ENCODE results near the gene GALNT6.

GALNT6 gene

GRCh38 chr12:51406290-51406689, 15.1 kb upstream of the GALNT6 start:
- no peak for DNase-seq (ENCODE audit: low read depth)
- no peak overlapping the region for H3K4me3 ChIP-seq (ENCODE audit: low read length)
- TF ChIP-seq CTCF (conservative IDR thresholded peaks at IDR 0.05; ENCODE audit: low read depth, low read length), result no peak

GRCh38 chr12:51405801-51406207, 14.6 kb upstream of the GALNT6 start:
- no peak overlapping the region for H3K4me3 ChIP-seq (ENCODE audit: low read length)
- no peak for TF ChIP-seq CTCF (conservative IDR thresholded peaks at IDR 0.05; ENCODE audit: low read depth, low read length)
- no peak for DNase-seq (ENCODE audit: low read depth)

- no peak overlapping the region for H3K4me3 ChIP-seq (ENCODE audit: low read length)
- TF ChIP-seq CTCF (conservative IDR thresholded peaks at IDR 0.05; ENCODE audit: low read depth, low read length), result no peak
These were observed 13.4 kb upstream of the GALNT6 start for GRCh38 chr12:51404627-51405026.

GRCh38 chr12:51403681-51404136, 12.5 kb upstream of the GALNT6 start:
- DNase-seq (ENCODE audit: low read depth), result no peak
- no peak overlapping the region for H3K4me3 ChIP-seq (ENCODE audit: low read length)
- no peak for TF ChIP-seq CTCF (conservative IDR thresholded peaks at IDR 0.05; ENCODE audit: low read depth, low read length)

More at GRCh38 chr12:51404627-51405026, 13.4 kb upstream of the GALNT6 start:
- DNase-seq (ENCODE audit: low read depth), result no peak

- H3K4me3 ChIP-seq (ENCODE audit: low read length), result no peak overlapping the region
- no peak for DNase-seq (ENCODE audit: low read depth)
- no peak for TF ChIP-seq CTCF (conservative IDR thresholded peaks at IDR 0.05; ENCODE audit: low read depth, low read length)
These were observed 12.0 kb upstream of the GALNT6 start for GRCh38 chr12:51403159-51403558.

- TF ChIP-seq CTCF (conservative IDR thresholded peaks at IDR 0.05; ENCODE audit: low read depth, low read length), result no peak
- H3K4me3 ChIP-seq (ENCODE audit: low read length), result no peak overlapping the region
- DNase-seq (ENCODE audit: low read depth), result no peak
These were observed 10.7 kb upstream of the GALNT6 start for GRCh38 chr12:51401900-51402299.

- no peak overlapping the region for H3K4me3 ChIP-seq (ENCODE audit: low read length)
- no peak for DNase-seq (ENCODE audit: low read depth)
- TF ChIP-seq CTCF (conservative IDR thresholded peaks at IDR 0.05; ENCODE audit: low read depth, low read length), result no peak
These were observed 10.3 kb upstream of the GALNT6 start for GRCh38 chr12:51401486-51401885.
